ENCODE data around the gene PFDN6. TPM values are rescaled to one million over a fixed set of nuclear protein-coding genes. Genes with fewer than 3 reads are reported as not detected.

PFDN6 gene
- total and polyA plus RNA-seq, 7 donors, result 57.2 to 296 (median 87.6) TPM

DNA sequence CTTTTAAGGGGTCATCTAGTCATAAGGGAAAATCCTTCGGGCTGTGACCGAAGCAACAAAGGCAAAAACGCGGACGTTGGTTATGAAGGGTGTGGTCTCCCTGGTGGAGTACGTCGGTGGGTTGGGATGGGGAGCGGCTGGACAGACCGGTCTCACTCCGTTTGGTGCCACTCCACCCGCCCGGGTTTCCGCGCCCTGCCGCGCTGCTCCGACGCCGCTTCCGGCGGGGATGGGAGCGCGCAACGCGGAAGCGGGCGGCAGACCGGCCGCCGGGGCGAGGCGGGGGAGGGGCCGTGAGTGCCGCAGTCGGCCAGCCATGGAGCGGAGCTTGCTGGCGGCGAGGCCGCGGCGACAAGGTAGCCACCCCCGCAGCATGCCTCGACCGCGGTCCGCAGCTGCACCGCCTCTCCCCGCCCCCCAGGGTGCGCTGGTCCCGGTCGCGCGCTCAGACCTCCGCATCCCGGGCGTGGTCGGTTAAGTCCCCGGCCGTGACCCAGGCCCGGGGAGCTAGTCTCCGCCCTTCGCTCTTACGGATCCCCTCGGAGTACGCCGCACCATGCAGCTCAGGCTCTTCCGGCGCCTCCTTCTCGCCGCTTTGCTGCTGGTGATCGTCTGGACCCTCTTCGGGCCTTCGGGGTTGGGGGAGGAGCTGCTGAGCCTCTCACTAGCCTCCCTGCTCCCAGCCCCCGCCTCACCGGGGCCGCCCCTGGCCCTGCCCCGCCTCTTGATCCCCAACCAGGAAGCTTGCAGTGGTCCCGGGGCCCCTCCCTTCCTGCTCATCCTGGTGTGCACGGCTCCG lies 12.3 kb upstream of the PFDN6 start, which contains the start of gene B3GALT4:
B3GALT4 (plus strand) TSS at position 260 of the 799 bp plus-strand sequence; CDS start at position 557, 297 bp downstream.
- intact Hi-C loops (cut with DNase I), result loop anchor here in 1 of 2 donors (5.0 to 10.0 kb wide), 2 partner anchors 35 to 128 kb away; partner anchors contain the start of gene TAPBP
- TF ChIP-seq, protein P1, sequence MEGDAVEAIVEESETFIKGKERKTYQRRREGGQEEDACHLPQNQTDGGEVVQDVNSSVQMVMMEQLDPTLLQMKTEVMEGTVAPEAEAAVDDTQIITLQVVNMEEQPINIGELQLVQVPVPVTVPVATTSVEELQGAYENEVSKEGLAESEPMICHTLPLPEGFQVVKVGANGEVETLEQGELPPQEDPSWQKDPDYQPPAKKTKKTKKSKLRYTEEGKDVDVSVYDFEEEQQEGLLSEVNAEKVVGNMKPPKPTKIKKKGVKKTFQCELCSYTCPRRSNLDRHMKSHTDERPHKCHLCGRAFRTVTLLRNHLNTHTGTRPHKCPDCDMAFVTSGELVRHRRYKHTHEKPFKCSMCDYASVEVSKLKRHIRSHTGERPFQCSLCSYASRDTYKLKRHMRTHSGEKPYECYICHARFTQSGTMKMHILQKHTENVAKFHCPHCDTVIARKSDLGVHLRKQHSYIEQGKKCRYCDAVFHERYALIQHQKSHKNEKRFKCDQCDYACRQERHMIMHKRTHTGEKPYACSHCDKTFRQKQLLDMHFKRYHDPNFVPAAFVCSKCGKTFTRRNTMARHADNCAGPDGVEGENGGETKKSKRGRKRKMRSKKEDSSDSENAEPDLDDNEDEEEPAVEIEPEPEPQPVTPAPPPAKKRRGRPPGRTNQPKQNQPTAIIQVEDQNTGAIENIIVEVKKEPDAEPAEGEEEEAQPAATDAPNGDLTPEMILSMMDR (IDR thresholded peaks at IDR 0.05), result peak; percentile 49
- DNase-seq (peak; percentile 80 to 85), ATAC-seq (peak; percentile 49 to 78 (median 67))
- peaks cover 6 to 76% of the 10 kb centered on the region in 2 donors for H3K36me3 ChIP-seq (ENCODE audit: insufficient read depth in 1 of 2, low read depth in 1 of 2)
- H3K4me1 ChIP-seq, result peaks cover 39% of the 10 kb centered on the region
- 11 to 13% (median 11%) methylated on average over 62 to 80 of the region's 80 CpGs for WGBS, 3 donors
- H3K9me3 ChIP-seq, result no peaks in the 10 kb centered on the region
- peak within 1 kb of the TSS; percentile 68 for H3K4me3 ChIP-seq
- H3K27ac ChIP-seq, result peak within 1 kb of the TSS; percentile 78
- no peaks in the 10 kb centered on the region for H3K27me3 ChIP-seq (ENCODE audit: insufficient read depth in 3 of 3, low read length in 2 of 3)

DNA sequence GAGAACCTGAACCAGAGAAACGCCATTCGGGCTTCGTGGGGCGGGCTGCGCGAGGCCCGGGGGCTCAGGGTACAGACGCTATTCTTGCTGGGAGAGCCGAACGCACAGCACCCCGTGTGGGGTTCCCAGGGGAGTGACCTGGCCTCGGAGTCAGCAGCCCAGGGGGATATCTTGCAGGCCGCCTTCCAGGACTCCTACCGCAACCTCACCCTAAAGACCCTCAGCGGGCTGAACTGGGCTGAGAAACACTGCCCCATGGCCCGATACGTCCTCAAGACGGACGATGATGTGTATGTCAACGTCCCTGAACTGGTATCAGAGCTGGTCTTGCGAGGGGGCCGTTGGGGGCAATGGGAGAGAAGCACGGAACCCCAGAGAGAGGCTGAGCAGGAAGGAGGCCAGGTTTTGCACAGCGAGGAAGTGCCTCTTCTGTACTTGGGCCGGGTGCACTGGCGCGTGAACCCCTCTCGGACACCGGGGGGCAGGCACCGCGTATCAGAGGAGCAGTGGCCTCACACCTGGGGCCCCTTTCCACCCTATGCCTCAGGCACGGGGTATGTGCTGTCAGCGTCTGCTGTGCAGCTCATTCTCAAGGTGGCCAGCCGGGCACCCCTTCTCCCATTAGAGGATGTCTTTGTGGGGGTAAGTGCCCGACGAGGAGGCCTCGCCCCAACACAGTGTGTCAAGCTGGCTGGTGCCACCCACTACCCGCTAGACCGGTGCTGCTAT lies 11.6 kb upstream of the PFDN6 start:
- 51 to 66% (median 60%) methylated on average over 39 of the region's 39 CpGs for WGBS, 3 donors

DNA sequence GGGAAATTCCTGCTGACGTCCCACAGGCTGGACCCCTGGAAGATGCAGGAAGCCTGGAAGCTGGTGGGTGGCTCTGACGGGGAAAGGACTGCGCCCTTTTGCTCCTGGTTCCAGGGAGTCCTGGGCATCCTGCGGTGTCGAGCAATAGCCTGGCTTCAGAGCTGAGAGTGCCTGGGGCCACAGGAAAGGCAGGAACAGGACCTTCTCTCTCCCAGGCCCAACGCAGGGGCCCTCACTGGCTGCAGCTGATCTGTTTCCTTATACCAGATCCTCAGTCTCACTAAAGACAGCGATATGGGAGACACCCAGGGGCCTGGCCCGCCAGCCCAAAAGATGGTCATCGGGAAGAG lies 11.0 kb upstream of the PFDN6 start:
- no peaks in the 10 kb centered on the region for H3K9me3 ChIP-seq
- DNase-seq, result no peak
- peaks cover 31% of the 10 kb centered on the region for H3K4me1 ChIP-seq
- H3K4me3 ChIP-seq, result peak overlapping the region; percentile 68
- H3K27ac ChIP-seq, result no peak overlapping the region
- no peak for ATAC-seq
- no peaks in the 10 kb centered on the region for H3K27me3 ChIP-seq (ENCODE audit: insufficient read depth in 3 of 3, low read length in 2 of 3)
- peaks cover 6 to 84% of the 10 kb centered on the region in 2 donors for H3K36me3 ChIP-seq (ENCODE audit: insufficient read depth in 1 of 2, low read depth in 1 of 2)
- TF ChIP-seq, protein P1 (IDR thresholded peaks at IDR 0.05), result no peak
- intact Hi-C loops (cut with DNase I), result loop anchor here in 1 of 2 donors (5.0 to 10.0 kb wide), 2 partner anchors 34 to 126 kb away; partner anchors contain the start of gene TAPBP
- 78 to 83% (median 79%) methylated on average over 9 of the region's 9 CpGs for WGBS, 3 donors

More for the DNA sequence above, 11.6 kb upstream of the PFDN6 start:
- H3K4me1 ChIP-seq, result peaks cover 36% of the 10 kb centered on the region
- peak overlapping the region; percentile 78 for H3K27ac ChIP-seq
- H3K9me3 ChIP-seq, result no peaks in the 10 kb centered on the region
- TF ChIP-seq, protein P1 (IDR thresholded peaks at IDR 0.05), result no peak
- ATAC-seq (peak in 3 of 4 donors; percentile 6 to 13 (median 8)), DNase-seq (peak in 1 of 2 donors; percentile 55)
- peaks cover 6 to 83% of the 10 kb centered on the region in 2 donors for H3K36me3 ChIP-seq (ENCODE audit: insufficient read depth in 1 of 2, low read depth in 1 of 2)
- intact Hi-C loops (cut with DNase I), result loop anchor here in 1 of 2 donors (5.0 to 10.0 kb wide), 2 partner anchors 34 to 127 kb away; partner anchors contain the start of gene TAPBP
- no peaks in the 10 kb centered on the region for H3K27me3 ChIP-seq (ENCODE audit: insufficient read depth in 3 of 3, low read length in 2 of 3)
- H3K4me3 ChIP-seq, result peak overlapping the region; percentile 68

DNA sequence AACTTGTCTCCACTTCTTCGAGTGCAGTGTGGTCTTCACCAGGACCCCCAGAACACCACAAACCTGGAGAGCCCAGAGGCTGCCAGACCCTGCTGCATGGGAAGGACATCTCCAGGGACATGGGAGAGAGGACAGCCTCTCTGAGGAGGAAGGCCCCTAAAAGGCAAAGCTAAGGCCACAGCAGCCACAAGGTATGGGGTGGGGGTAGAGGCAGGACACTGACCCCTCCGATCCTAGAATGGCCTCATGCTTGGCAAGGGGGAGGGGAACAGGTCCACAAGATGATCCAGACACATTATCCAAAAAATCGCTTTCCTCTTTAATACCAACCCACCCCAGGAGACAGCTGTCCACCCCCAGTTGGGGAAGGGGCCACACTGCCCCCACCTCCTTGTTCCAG lies 10.6 kb upstream of the PFDN6 start:
- 82 to 94% (median 89%) methylated on average over 3 of the region's 3 CpGs for WGBS, 3 donors
- no peak for ATAC-seq
- no peaks in the 10 kb centered on the region for H3K9me3 ChIP-seq
- H3K36me3 ChIP-seq (ENCODE audit: insufficient read depth in 1 of 2, low read depth in 1 of 2), result peaks cover 6 to 84% of the 10 kb centered on the region in 2 donors
- no peak for DNase-seq
- no peaks in the 10 kb centered on the region for H3K27me3 ChIP-seq (ENCODE audit: insufficient read depth in 3 of 3, low read length in 2 of 3)
- intact Hi-C loops (cut with DNase I), result loop anchor here in 1 of 2 donors (5.0 to 10.0 kb wide), 2 partner anchors 33 to 126 kb away; partner anchors contain the start of gene TAPBP
- TF ChIP-seq, protein P1 (IDR thresholded peaks at IDR 0.05), result no peak
- no peak overlapping the region for H3K4me3 ChIP-seq
- H3K27ac ChIP-seq, result peak overlapping the region; percentile 23
- peaks cover 27% of the 10 kb centered on the region for H3K4me1 ChIP-seq

All from psoas muscle (tissue), 8 donors.